ENCODE results near the gene SEC16A.

DNA sequence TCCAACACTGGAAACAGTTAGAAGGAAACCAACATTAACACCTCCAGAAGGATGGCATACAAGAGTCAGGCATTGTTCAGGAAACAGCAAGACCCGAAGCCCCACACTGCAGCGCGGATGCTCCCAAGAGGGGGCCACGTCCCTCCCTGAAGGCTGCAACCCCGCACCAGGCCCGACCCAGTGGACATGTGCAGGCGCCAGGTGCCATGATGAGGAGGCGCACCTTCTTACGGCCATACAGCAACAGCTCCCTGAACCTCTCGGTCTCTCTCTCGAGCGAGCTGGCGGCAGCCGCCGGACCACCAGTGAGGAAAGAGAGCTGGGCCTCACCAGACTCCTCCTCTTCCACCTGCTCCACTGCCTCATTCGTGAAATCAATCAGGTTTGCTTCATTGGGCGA is 20.2 kb downstream of the SEC16A start:
- TF ChIP-seq, protein P1, sequence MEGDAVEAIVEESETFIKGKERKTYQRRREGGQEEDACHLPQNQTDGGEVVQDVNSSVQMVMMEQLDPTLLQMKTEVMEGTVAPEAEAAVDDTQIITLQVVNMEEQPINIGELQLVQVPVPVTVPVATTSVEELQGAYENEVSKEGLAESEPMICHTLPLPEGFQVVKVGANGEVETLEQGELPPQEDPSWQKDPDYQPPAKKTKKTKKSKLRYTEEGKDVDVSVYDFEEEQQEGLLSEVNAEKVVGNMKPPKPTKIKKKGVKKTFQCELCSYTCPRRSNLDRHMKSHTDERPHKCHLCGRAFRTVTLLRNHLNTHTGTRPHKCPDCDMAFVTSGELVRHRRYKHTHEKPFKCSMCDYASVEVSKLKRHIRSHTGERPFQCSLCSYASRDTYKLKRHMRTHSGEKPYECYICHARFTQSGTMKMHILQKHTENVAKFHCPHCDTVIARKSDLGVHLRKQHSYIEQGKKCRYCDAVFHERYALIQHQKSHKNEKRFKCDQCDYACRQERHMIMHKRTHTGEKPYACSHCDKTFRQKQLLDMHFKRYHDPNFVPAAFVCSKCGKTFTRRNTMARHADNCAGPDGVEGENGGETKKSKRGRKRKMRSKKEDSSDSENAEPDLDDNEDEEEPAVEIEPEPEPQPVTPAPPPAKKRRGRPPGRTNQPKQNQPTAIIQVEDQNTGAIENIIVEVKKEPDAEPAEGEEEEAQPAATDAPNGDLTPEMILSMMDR (IDR thresholded peaks at IDR 0.05; ENCODE audit: insufficient read depth, low read depth, low read length): no peak
- TF ChIP-seq EZH2 (IDR thresholded peaks at IDR 0.05; ENCODE audit: insufficient read depth, low read length): no peak
